B cell (primary cell): ENCODE measurements around the gene ASB18. TPM values are rescaled to one million over a fixed set of nuclear protein-coding genes. Genes with fewer than 3 reads are reported as not detected.

Experiments
- ATAC-seq: fragments of 200-7000 bp; cut with Tn5 transposase; one replicate; pipeline ENCODE4 v1.10.0; 2021; ENCODE audit warnings: low read depth, mild to moderate bottlenecking, moderate number of reproducible peaks, moderate library complexity
- CTCF ChIA-PET: fragments of 350-600 bp; sonication (Branson Sonifier 250); formaldehyde crosslinking; loops from one replicate; lab custom pipeline; 2021; ENCODE audit warnings: antibody characterized with exemption, inconsistent platforms; lab: Charles Lee
- POLR2A ChIA-PET: fragments of 350-600 bp; sonication (Branson Sonifier 250); formaldehyde crosslinking; loops from one replicate; lab custom pipeline; 2021; ENCODE audit warnings: antibody characterized with exemption; lab: Charles Lee
- DNase-seq: peaks from one replicate; pipeline ENCODE4 v3.0.0; 2013
- H2AFZ ChIP-seq: 2 replicates; pipeline ENCODE4 v1.6.1; 2012; ENCODE audit warnings: mild to moderate bottlenecking, low read depth, low read length; ENCODE audit not compliant: insufficient read depth, poor library complexity, severe bottlenecking
- H3K27ac ChIP-seq, 2 donors: 1 replicate in 1 of 2; 2 replicates in 1 of 2; pipeline ENCODE4 v1.5.1; 2012 to 2013; ENCODE audit warnings: low read length in 2 of 2, mild to moderate bottlenecking in 2 of 2, moderate library complexity in 1 of 2
- H3K27me3 ChIP-seq, 4 experiments: fragments of 200-600 bp in 1 of 4; sonication (generic) in 1 of 4; replicated peaks in 1 of 4; 1 replicate in 2 of 4; 2 replicates in 2 of 4; pipeline versions ENCODE4 v1.6.1 to v1.7.0; 2013 to 2016; ENCODE audit warnings: low read length in 3 of 4, mild to moderate bottlenecking in 2 of 4, mixed read lengths in 1 of 4, moderate library complexity in 1 of 4; ENCODE audit not compliant: insufficient read depth in 4 of 4, control insufficient read depth in 3 of 4; ENCODE audit errors: control extremely low read depth in 1 of 4
- H3K36me3 ChIP-seq, 2 experiments: replicated peaks in 1 of 2; 1 replicate in 1 of 2; 2 replicates in 1 of 2; pipeline versions ENCODE4 v1.6.1 to v1.7.1; 2013; ENCODE audit warnings: low read length in 1 of 2; ENCODE audit not compliant: insufficient read depth in 2 of 2, control insufficient read depth in 1 of 2; ENCODE audit errors: control extremely low read depth in 1 of 2, extremely low read depth in 1 of 2
- H3K4me1 ChIP-seq, 2 donors: fragments of 200-600 bp in 1 of 2; sonication (generic) in 1 of 2; 1 replicate in 1 of 2; 2 replicates in 1 of 2; pipeline versions ENCODE4 v1.5.1 to v1.6.1; 2013 to 2017; ENCODE audit warnings: low read length in 2 of 2; ENCODE audit not compliant: control insufficient read depth in 2 of 2, insufficient read depth in 2 of 2
- H3K4me2 ChIP-seq: replicated peaks from 2 replicates; pipeline ENCODE3; 2012; ENCODE audit warnings: mild to moderate bottlenecking, low read depth, low read length; ENCODE audit not compliant: poor library complexity, severe bottlenecking
- H3K4me3 ChIP-seq, 5 experiments: fragments of 200-600 bp in 1 of 5; sonication (generic) in 1 of 5; 1 replicate in 3 of 5; 2 replicates in 2 of 5; pipeline versions ENCODE4 v1.5.1 to v1.7.0; 2011 to 2016; ENCODE audit warnings: low read length in 4 of 5, mild to moderate bottlenecking in 4 of 5, low read depth in 2 of 5, control low read depth in 1 of 5, moderate library complexity in 1 of 5; ENCODE audit not compliant: insufficient read depth in 1 of 5; ENCODE audit errors: control extremely low read depth in 1 of 5, extremely low read depth in 1 of 5
- H3K79me2 ChIP-seq: fragments of 200-600 bp; sonication (generic); one replicate; pipeline ENCODE4 v1.6.0; 2016; ENCODE audit warnings: low read length; ENCODE audit not compliant: control insufficient read depth, insufficient read depth
- H3K9ac ChIP-seq: fragments of 200-600 bp; sonication (generic); 2 replicates; pipeline ENCODE4 v1.6.1; 2017; ENCODE audit warnings: mild to moderate bottlenecking, low read length, moderate library complexity
- H3K9me3 ChIP-seq, 3 donors: one replicate each; pipeline versions ENCODE4 v1.6.1 to v1.7.1; 2013; ENCODE audit warnings: low read length in 2 of 3; ENCODE audit not compliant: control insufficient read depth in 2 of 3, insufficient read depth in 1 of 3; ENCODE audit errors: control extremely low read depth in 1 of 3
- H4K20me1 ChIP-seq: 2 replicates; pipeline ENCODE4 v1.6.0; 2012; ENCODE audit warnings: mild to moderate bottlenecking, low read length; ENCODE audit not compliant: insufficient read depth, control insufficient read depth, poor library complexity, severe bottlenecking
- H3K27ac Mint-ChIP-seq: one replicate; pipeline ENCODE4 v1.8.0; 2021; ENCODE audit warnings: mixed read lengths
- H3K27me3 Mint-ChIP-seq: one replicate; pipeline ENCODE4 v1.8.0; 2021; ENCODE audit warnings: mixed read lengths
- H3K4me1 Mint-ChIP-seq: one replicate; pipeline ENCODE4 v1.8.0; 2021; ENCODE audit warnings: mixed read lengths
- H3K4me3 Mint-ChIP-seq: one replicate; pipeline ENCODE4 v1.8.0; 2021; ENCODE audit warnings: mixed read lengths
- H3K9me3 Mint-ChIP-seq: one replicate; pipeline ENCODE4 v1.8.0; 2022; ENCODE audit warnings: mixed read lengths; ENCODE audit not compliant: insufficient read depth
- EZH2 ChIP-seq: IDR thresholded peaks from 2 replicates; pipeline ENCODE4 v1.6.1; 2012; ENCODE audit warnings: borderline replicate concordance, low read depth, mild to moderate bottlenecking, moderate library complexity, low read length; ENCODE audit not compliant: insufficient read depth, poor library complexity, severe bottlenecking
- WGBS: methylation state at CpG from one replicate; pipeline ENCODE4 v1.1.5; 2013; ENCODE audit warnings: missing lambda C conversion rate; ENCODE audit not compliant: insufficient coverage; 5-methylcytosine and 5-hydroxymethylcytosine counted together
- intact Hi-C: fragments of 100-400 bp; cut with micrococcal nuclease; formaldehyde crosslinking; loops from one replicate; pipeline ENCODE4 v1.10.0; 2022
- polyA plus RNA-seq: library from polyadenylated mRNA; depleted of rRNA; stranded (reverse); fragments of >200 nt; gene quantifications from 2 replicates; pipeline ENCODE4 v1.2.3, GENCODE V29; 2012
- total RNA-seq, 2 donors: library from RNA; stranded (reverse); fragments of 120-200 nt in 1 of 2; gene quantifications; 1 replicate in 1 of 2; 2 replicates in 1 of 2; pipeline versions ENCODE4 v1.2.3 to v1.2.4, GENCODE V29; 2013 to 2022
- TF ChIP-seq, protein P1 (sequence below): fragments of 200-600 bp; IDR thresholded peaks from one replicate; pipeline ENCODE4 v1.8.0; 2022; ENCODE audit warnings: antibody characterized with exemption, mild to moderate bottlenecking

ASB18 gene
- total and polyA plus RNA-seq, 2 donors (not counting 1 experiment from before 2014, with no cell fraction given) = not detected

DNA sequence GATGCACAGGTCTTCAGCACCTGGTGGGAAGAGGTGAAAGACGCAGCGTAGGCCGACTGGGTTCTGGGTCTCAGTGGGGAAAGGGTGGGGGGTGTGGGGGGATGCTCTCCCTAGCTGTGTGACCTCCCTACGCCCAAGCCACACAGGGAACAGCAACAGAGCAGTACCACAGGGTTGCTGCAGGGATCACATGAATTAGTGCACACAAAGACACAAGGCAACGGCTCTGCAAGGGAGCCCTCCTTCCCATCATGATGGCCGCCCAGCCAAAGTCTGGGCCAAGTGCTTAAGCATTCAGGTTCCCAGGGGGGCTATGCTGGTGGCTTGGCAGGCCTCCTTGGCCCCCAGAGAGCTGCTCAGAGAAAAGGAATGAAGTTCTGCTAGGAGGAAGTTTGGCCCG, 67.8 kb downstream of the ASB18 start:
- CTCF ChIA-PET = no interaction called here
- H3K4me1 Mint-ChIP-seq = no peaks in the 10 kb centered on the region

GRCh38 chr2:236195726-236196125, 68.5 kb downstream of the ASB18 start:
- Histone ChIP-seq H4K20me1 (no peaks in the 10 kb centered on the region), H3K79me2 (no peaks in the 10 kb centered on the region), H3K4me1 (no peaks in the 10 kb centered on the region), H2AFZ (no peak overlapping the region), H3K4me3 (no peak overlapping the region), H3K9me3 (no peaks in the 10 kb centered on the region), H3K27ac (no peak overlapping the region), H3K4me2 (no peak overlapping the region), H3K36me3 (no peaks in the 10 kb centered on the region), H3K9ac (no peak overlapping the region), H3K27me3 (no peaks in the 10 kb centered on the region)
- H3K27ac Mint-ChIP-seq = no peak overlapping the region
- H3K4me3 Mint-ChIP-seq = no peak overlapping the region
- peaks cover 7% of the 10 kb centered on the region for H3K27me3 Mint-ChIP-seq
- H3K9me3 Mint-ChIP-seq = no peaks in the 10 kb centered on the region
- whole genome bisulfite sequencing = 71% methylated on average over 11 of the region's 12 CpGs
- ATAC-seq (no peak), DNase-seq (no peak)
- TF ChIP-seq, protein P1, sequence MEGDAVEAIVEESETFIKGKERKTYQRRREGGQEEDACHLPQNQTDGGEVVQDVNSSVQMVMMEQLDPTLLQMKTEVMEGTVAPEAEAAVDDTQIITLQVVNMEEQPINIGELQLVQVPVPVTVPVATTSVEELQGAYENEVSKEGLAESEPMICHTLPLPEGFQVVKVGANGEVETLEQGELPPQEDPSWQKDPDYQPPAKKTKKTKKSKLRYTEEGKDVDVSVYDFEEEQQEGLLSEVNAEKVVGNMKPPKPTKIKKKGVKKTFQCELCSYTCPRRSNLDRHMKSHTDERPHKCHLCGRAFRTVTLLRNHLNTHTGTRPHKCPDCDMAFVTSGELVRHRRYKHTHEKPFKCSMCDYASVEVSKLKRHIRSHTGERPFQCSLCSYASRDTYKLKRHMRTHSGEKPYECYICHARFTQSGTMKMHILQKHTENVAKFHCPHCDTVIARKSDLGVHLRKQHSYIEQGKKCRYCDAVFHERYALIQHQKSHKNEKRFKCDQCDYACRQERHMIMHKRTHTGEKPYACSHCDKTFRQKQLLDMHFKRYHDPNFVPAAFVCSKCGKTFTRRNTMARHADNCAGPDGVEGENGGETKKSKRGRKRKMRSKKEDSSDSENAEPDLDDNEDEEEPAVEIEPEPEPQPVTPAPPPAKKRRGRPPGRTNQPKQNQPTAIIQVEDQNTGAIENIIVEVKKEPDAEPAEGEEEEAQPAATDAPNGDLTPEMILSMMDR = no peak
- TF ChIP-seq EZH2 = no peak
- CTCF ChIA-PET = no interaction called here
- intact Hi-C loops = no loop called here
- POLR2A ChIA-PET = no interaction called here
- no peaks in the 10 kb centered on the region for H3K4me1 Mint-ChIP-seq

More for the DNA sequence above, 67.8 kb downstream of the ASB18 start:
- H3K36me3 ChIP-seq = no peaks in the 10 kb centered on the region
- H3K4me3 Mint-ChIP-seq = no peak overlapping the region
- peaks cover 7% of the 10 kb centered on the region for H3K27me3 Mint-ChIP-seq
- POLR2A ChIA-PET = no interaction called here
- no peaks in the 10 kb centered on the region for H3K4me1 ChIP-seq
- WGBS = 82% methylated on average over 6 of the region's 7 CpGs
- H4K20me1 ChIP-seq = no peaks in the 10 kb centered on the region
- no peak overlapping the region for H3K4me3 ChIP-seq
- no peak overlapping the region for H3K27ac Mint-ChIP-seq
- intact Hi-C loops = no loop called here
- no peaks in the 10 kb centered on the region for H3K9me3 ChIP-seq
- no peak overlapping the region for H3K27ac ChIP-seq
- H3K79me2 ChIP-seq = no peaks in the 10 kb centered on the region
- no peaks in the 10 kb centered on the region for H3K9me3 Mint-ChIP-seq
- no peak for DNase-seq
- no peak overlapping the region for H2AFZ ChIP-seq
- no peak overlapping the region for H3K4me2 ChIP-seq
- ATAC-seq = no peak
- H3K27me3 ChIP-seq = no peaks in the 10 kb centered on the region
- TF ChIP-seq EZH2 = no peak
- TF ChIP-seq, protein P1 = no peak
- no peak overlapping the region for H3K9ac ChIP-seq
